H9 (cell line): Measurements from ENCODE around the gene GOT1. TPM values are rescaled to one million over a fixed set of nuclear protein-coding genes. Genes with fewer than 3 reads are reported as not detected.

Source experiments
- DNase-seq: peaks from one replicate; pipeline ENCODE4 v3.0.0-alpha.2; 2017
- H2AFZ ChIP-seq: one replicate; pipeline ENCODE4 v1.6.1; 2013; ENCODE audit warnings: mild to moderate bottlenecking, low read length, control low read depth, moderate library complexity
- H2AK5ac ChIP-seq: 2 replicates; pipeline ENCODE4 v1.6.1; 2013; ENCODE audit warnings: low read length, control low read depth, mixed read lengths; ENCODE audit not compliant: insufficient read length
- H2BK120ac ChIP-seq: one replicate; pipeline ENCODE4 v1.6.1; 2013; ENCODE audit warnings: low read depth, mild to moderate bottlenecking, low read length, control low read depth, inconsistent platforms; ENCODE audit not compliant: poor library complexity, severe bottlenecking
- H2BK12ac ChIP-seq: 2 replicates; pipeline ENCODE4 v1.6.1; 2013; ENCODE audit warnings: low read length, control low read depth, mixed read lengths, low read depth; ENCODE audit not compliant: insufficient read length
- H2BK15ac ChIP-seq: 2 replicates; pipeline ENCODE4 v1.6.1; 2013; ENCODE audit warnings: low read depth, low read length, control low read depth
- H2BK20ac ChIP-seq: one replicate; pipeline ENCODE4 v1.6.1; 2013; ENCODE audit warnings: low read depth, mild to moderate bottlenecking, low read length, control low read depth, inconsistent platforms; ENCODE audit not compliant: poor library complexity, severe bottlenecking
- H2BK5ac ChIP-seq: 2 replicates; pipeline ENCODE4 v1.6.1; 2013; ENCODE audit warnings: low read length, control low read depth, mixed read lengths; ENCODE audit not compliant: insufficient read length
- H3K14ac ChIP-seq: 2 replicates; pipeline ENCODE4 v1.6.1; 2013; ENCODE audit warnings: low read length, control low read depth; ENCODE audit not compliant: insufficient read depth
- H3K18ac ChIP-seq: 2 replicates; pipeline ENCODE4 v1.6.1; 2013; ENCODE audit warnings: low read depth, mild to moderate bottlenecking, mixed read lengths, low read length, control low read depth; ENCODE audit not compliant: insufficient read length
- H3K23ac ChIP-seq: 2 replicates; pipeline ENCODE4 v1.6.1; 2013; ENCODE audit warnings: low read length, control low read depth, mixed read lengths, low read depth; ENCODE audit not compliant: insufficient read length
- H3K23me2 ChIP-seq: 2 replicates; pipeline ENCODE4 v1.6.1; 2013; ENCODE audit warnings: low read depth, mild to moderate bottlenecking, mixed read lengths, low read length, control low read depth; ENCODE audit not compliant: insufficient read length, poor library complexity, severe bottlenecking
- H3K27ac ChIP-seq: 2 replicates; pipeline ENCODE4 v1.5.1; 2013; ENCODE audit warnings: low read length, control low read depth, mixed read lengths, low read depth; ENCODE audit not compliant: insufficient read length
- H3K27me3 ChIP-seq: 2 replicates; pipeline ENCODE4 v1.6.1; 2013; ENCODE audit warnings: low read length, control low read depth, inconsistent platforms; ENCODE audit not compliant: insufficient read depth
- H3K4ac ChIP-seq: 2 replicates; pipeline ENCODE4 v1.6.1; 2013; ENCODE audit warnings: low read depth, mild to moderate bottlenecking, control low read depth, inconsistent platforms, low read length, moderate library complexity
- H3K4me1 ChIP-seq: 2 replicates; pipeline ENCODE4 v1.6.1; 2013; ENCODE audit warnings: low read length, control low read depth, inconsistent platforms; ENCODE audit not compliant: insufficient read depth
- H3K4me2 ChIP-seq: 2 replicates; pipeline ENCODE4 v1.6.1; 2013; ENCODE audit warnings: low read length, control low read depth, mixed read lengths; ENCODE audit not compliant: insufficient read length, insufficient read depth
- H3K56ac ChIP-seq: 2 replicates; pipeline ENCODE4 v1.6.1; 2013; ENCODE audit warnings: low read depth, mild to moderate bottlenecking, mixed read lengths, low read length, control low read depth; ENCODE audit not compliant: insufficient read length
- H3K79me1 ChIP-seq: 2 replicates; pipeline ENCODE4 v1.6.1; 2013; ENCODE audit warnings: low read depth, mild to moderate bottlenecking, moderate library complexity, low read length, control low read depth, inconsistent platforms; ENCODE audit not compliant: insufficient read depth, poor library complexity, severe bottlenecking
- H3K79me2 ChIP-seq: 2 replicates; pipeline ENCODE4 v1.6.1; 2013; ENCODE audit warnings: low read length, control low read depth, inconsistent platforms; ENCODE audit not compliant: insufficient read depth
- H3K9ac ChIP-seq: 2 replicates; pipeline ENCODE4 v1.6.1; 2013; ENCODE audit warnings: low read length, control low read depth, mixed read lengths; ENCODE audit not compliant: insufficient read length; ENCODE audit errors: extremely low read depth
- H3K9me3 ChIP-seq: one replicate; pipeline ENCODE4 v1.6.1; 2013; ENCODE audit warnings: low read depth, low read length, inconsistent platforms; ENCODE audit not compliant: control insufficient read depth
- H3T11ph ChIP-seq: one replicate; pipeline ENCODE4 v1.6.1; 2013; ENCODE audit warnings: mild to moderate bottlenecking, low read length, control low read depth, inconsistent platforms
- H4K20me1 ChIP-seq: one replicate; pipeline ENCODE4 v1.6.1; 2013; ENCODE audit not compliant: control insufficient read depth, insufficient read length, insufficient read depth
- H4K5ac ChIP-seq: 2 replicates; pipeline ENCODE4 v1.6.1; 2013; ENCODE audit warnings: low read depth, mild to moderate bottlenecking, mixed read lengths, low read length, control low read depth; ENCODE audit not compliant: insufficient read length
- H4K8ac ChIP-seq: replicated peaks from 2 replicates; pipeline ENCODE4 v1.6.1; 2013; ENCODE audit warnings: low read length, control low read depth, mixed read lengths, low read depth; ENCODE audit not compliant: insufficient read length
- H4K91ac ChIP-seq: 2 replicates; pipeline ENCODE4 v1.6.1; 2013; ENCODE audit warnings: low read depth, mild to moderate bottlenecking, moderate library complexity, mixed read lengths, low read length, control low read depth; ENCODE audit not compliant: insufficient read length
- H3K27ac Mint-ChIP-seq, 3 experiments: 2 replicates in 2 of 3; 3 replicates in 1 of 3; pipeline ENCODE4 v1.8.0; 2020 to 2021; ENCODE audit warnings: mixed read lengths in 3 of 3, mild to moderate bottlenecking in 1 of 3, moderate library complexity in 1 of 3
- H3K27me3 Mint-ChIP-seq: 2 replicates; pipeline ENCODE4 v1.8.0; 2021; ENCODE audit warnings: low read depth, mild to moderate bottlenecking, moderate library complexity, mixed read lengths
- H3K36me3 Mint-ChIP-seq, 3 experiments: 2 replicates in 2 of 3; 3 replicates in 1 of 3; pipeline ENCODE4 v1.8.0; 2020 to 2021; ENCODE audit warnings: low read depth in 3 of 3, mixed read lengths in 3 of 3; ENCODE audit not compliant: insufficient read depth in 1 of 3
- H3K4me1 Mint-ChIP-seq, 2 experiments: 2 replicates each; pipeline ENCODE4 v1.8.0; 2020; ENCODE audit warnings: mixed read lengths in 2 of 2
- H3K4me3 Mint-ChIP-seq, 2 experiments: 2 replicates in 1 of 2; 3 replicates in 1 of 2; pipeline ENCODE4 v1.8.0; 2020 to 2021; ENCODE audit warnings: mild to moderate bottlenecking in 2 of 2, mixed read lengths in 2 of 2, moderate library complexity in 1 of 2
- H3K9me3 Mint-ChIP-seq, 2 experiments: 2 replicates in 1 of 2; 3 replicates in 1 of 2; pipeline ENCODE4 v1.8.0; 2020; ENCODE audit warnings: mild to moderate bottlenecking in 2 of 2, mixed read lengths in 2 of 2, moderate library complexity in 1 of 2
- CTCF ChIP-seq: fragments of 200-600 bp; sonication (generic); conservative IDR thresholded peaks from 3 replicates; pipeline ENCODE4 v1.8.0; 2021; ENCODE audit warnings: antibody characterized with exemption, mild to moderate bottlenecking
- WGBS: extraction: QIAGEN DNeasy Blood & Tissue Kit; methylation state at CpG from one replicate; pipeline ENCODE4 v1.1.7; 2013; ENCODE audit warnings: missing lambda C conversion rate, low lambda C conversion rate, mixed read lengths; ENCODE audit not compliant: insufficient read length; ENCODE audit errors: extremely low coverage; 5-methylcytosine and 5-hydroxymethylcytosine counted together
- total RNA-seq: library from RNA; stranded (reverse); gene quantifications from 2 replicates; pipeline ENCODE4 v1.2.1, GENCODE V29; 2021

GOT1 gene
- total RNA-seq, 1 experiment from 2014 or later, result 43.3 TPM

DNA sequence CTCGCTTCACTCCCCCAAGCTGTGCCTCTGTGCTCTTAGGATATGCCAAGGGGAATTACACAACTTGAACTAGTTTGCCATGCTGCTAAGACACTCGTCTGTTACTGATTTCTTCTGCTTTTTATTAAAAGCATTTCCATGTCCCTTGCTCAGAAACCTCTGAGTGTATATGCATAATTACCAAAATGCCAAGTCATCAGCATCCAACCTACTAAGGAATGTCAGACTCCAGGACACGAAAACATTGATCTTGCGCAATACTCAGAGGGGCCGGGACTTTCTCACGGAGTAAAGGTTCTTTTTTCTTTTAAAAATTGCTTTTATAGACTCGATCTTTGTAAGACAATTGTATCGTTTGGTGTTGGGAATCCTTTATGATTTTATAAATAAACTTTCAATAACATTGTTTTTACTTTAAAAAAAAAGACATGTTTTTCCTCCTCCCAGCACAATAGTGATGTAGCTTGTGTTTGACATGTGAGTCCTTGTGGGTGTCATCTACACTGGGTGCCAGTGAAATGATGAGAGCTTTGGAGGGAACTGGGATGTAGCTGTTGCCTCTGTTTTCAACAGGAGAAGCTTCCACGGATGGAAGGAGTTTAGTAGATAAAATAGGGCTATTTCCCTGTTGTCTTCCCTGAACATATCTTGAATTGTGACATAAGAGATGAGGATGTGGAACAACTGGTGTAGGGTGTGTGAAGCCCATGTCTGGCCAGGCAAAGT lies 57.7 kb downstream of the GOT1 start:
- no peak overlapping the region for H2BK5ac ChIP-seq
- no peaks in the 10 kb centered on the region for H3K27me3 ChIP-seq
- H4K20me1 ChIP-seq, result no peaks in the 10 kb centered on the region
- Mint-ChIP-seq H3K36me3 (no peaks in the 10 kb centered on the region), H3K4me1 (peaks cover 6 to 7% of the 10 kb centered on the region in 2 experiments), H3K27me3 (peaks cover 11% of the 10 kb centered on the region), H3K27ac (no peak overlapping the region; a peak in 1 of 7 replicates), H3K4me3 (no peak overlapping the region), H3K9me3 (no peaks in the 10 kb centered on the region)
- no peaks in the 10 kb centered on the region for H3K79me2 ChIP-seq
- no peak overlapping the region for H3K14ac ChIP-seq
- H2AFZ ChIP-seq, result no peak overlapping the region
- H3K9me3 ChIP-seq, result no peaks in the 10 kb centered on the region
- no peaks in the 10 kb centered on the region for H3K23me2 ChIP-seq
- H2BK120ac ChIP-seq, result no peak overlapping the region
- no peak overlapping the region for H3T11ph ChIP-seq
- no peak overlapping the region for H2BK12ac ChIP-seq
- H3K4ac ChIP-seq, result no peak overlapping the region
- H3K9ac ChIP-seq, result no peak overlapping the region
- no peak overlapping the region for H3K4me2 ChIP-seq
- DNase-seq, result no peak
- no peak overlapping the region for H3K27ac ChIP-seq
- TF ChIP-seq CTCF, result no peak
- H2AK5ac ChIP-seq, result no peak overlapping the region
- no peak overlapping the region for H4K91ac ChIP-seq
- H4K5ac ChIP-seq, result no peak overlapping the region
- H3K79me1 ChIP-seq, result no peaks in the 10 kb centered on the region
- no peak overlapping the region for H2BK20ac ChIP-seq
- no CpG with 5 or more reads among the region's 9 CpGs for WGBS
- H3K18ac ChIP-seq, result no peak overlapping the region
- no peak overlapping the region for H4K8ac ChIP-seq
- no peaks in the 10 kb centered on the region for H3K4me1 ChIP-seq
- no peak overlapping the region for H3K56ac ChIP-seq
- no peak overlapping the region for H3K23ac ChIP-seq
- no peak overlapping the region for H2BK15ac ChIP-seq
